HG03066 (cell line): ENCODE measurements around the gene JAML.
"Not testable (repeated sequence)": the region's sequence is repeated elsewhere in the genome, so short reads cannot be mapped to it uniquely, and the experiment has no call there.

Experiments
- ATAC-seq: cut with Tn5 transposase; IDR thresholded peaks from one replicate; pipeline ENCODE4 v1.9.1; 2021; ENCODE audit warnings: low read depth; ENCODE audit not compliant: unreplicated experiment

JAML gene

GRCh38 chr11:118199135-118199534 is 25.7 kb downstream of the JAML start:
- no peak for ATAC-seq

- no peak for ATAC-seq
These were observed 26.4 kb downstream of the JAML start for GRCh38 chr11:118198370-118198769.

- ATAC-seq: no peak
These were observed 29.8 kb downstream of the JAML start for GRCh38 chr11:118194835-118195627.

- ATAC-seq: no peak
These were observed 30.8 kb downstream of the JAML start for GRCh38 chr11:118193910-118194566.

GRCh38 chr11:118192817-118193216 is 32.0 kb downstream of the JAML start:
- not testable (repeated sequence) for ATAC-seq

- ATAC-seq: not testable (repeated sequence)
These were observed 33.8 kb downstream of the JAML start for GRCh38 chr11:118190942-118191506.

GRCh38 chr11:118186346-118187107 is 38.3 kb downstream of the JAML start:
- no peak for ATAC-seq

GRCh38 chr11:118184784-118185579 is 39.8 kb downstream of the JAML start:
- no peak for ATAC-seq

GRCh38 chr11:118183691-118184090 is 41.1 kb downstream of the JAML start:
- not testable (repeated sequence) for ATAC-seq

GRCh38 chr11:118180300-118180703 is 44.5 kb downstream of the JAML start:
- no peak for ATAC-seq

GRCh38 chr11:118176778-118177134 is 48.1 kb downstream of the JAML start:
- ATAC-seq: no peak

GRCh38 chr11:118175993-118176777 is 48.6 kb downstream of the JAML start, which contains the start of gene SCN2B:
SCN2B (minus strand) TSS chr11:118176639; CDS start chr11:118176431, 208 bp downstream.
- no peak for ATAC-seq

- no peak for ATAC-seq
These were observed 49.5 kb downstream of the JAML start for GRCh38 chr11:118175031-118175992.

- ATAC-seq: no peak
These were observed 50.7 kb downstream of the JAML start for GRCh38 chr11:118174006-118174567.

- ATAC-seq: no peak
These were observed 52.5 kb downstream of the JAML start for GRCh38 chr11:118172356-118172755.

GRCh38 chr11:118171269-118172062 is 53.3 kb downstream of the JAML start:
- ATAC-seq: no peak

- no peak for ATAC-seq
These were observed 53.9 kb downstream of the JAML start for GRCh38 chr11:118170882-118171268.
